H1 (cell line): ENCODE data around the gene KRTAP10-7. TPM values are rescaled to one million over a fixed set of nuclear protein-coding genes. Genes with fewer than 3 reads are reported as not detected.
"Not testable (repeated sequence)": the region's sequence is repeated elsewhere in the genome, so short reads cannot be mapped to it uniquely, and the experiment has no call there.

ENCODE experiments used
- CTCF ChIA-PET: fragments of 300-600 bp; sonication (Branson Sonifier 250); formaldehyde crosslinking; loops from one replicate; lab custom pipeline; 2021; ENCODE audit not compliant: partially characterized antibody; lab: Charles Lee
- POLR2A ChIA-PET: fragments of 300-600 bp; sonication (Branson Sonifier 250); formaldehyde crosslinking; loops from one replicate; lab custom pipeline; 2021; ENCODE audit warnings: inconsistent platforms; ENCODE audit not compliant: partially characterized antibody; lab: Charles Lee
- DNase-seq, 2 experiments: peaks; one replicate each; pipeline versions ENCODE4 v3.0.0 to v3.0.0-alpha.2; 2010 to 2022; ENCODE audit warnings: low spot score in 2 of 2, low read depth in 1 of 2, mixed read lengths in 1 of 2
- FAIRE-seq: peaks from 2 replicates; lab custom pipeline; 2011; peaks lifted over from hg19 to GRCh38; lab: Jason Lieb, UNC
- H2AFZ ChIP-seq: 2 replicates; pipeline ENCODE4 v1.8.1; 2012; ENCODE audit warnings: low read length, inconsistent platforms
- H2AK5ac ChIP-seq: 2 replicates; pipeline ENCODE4 v1.6.1; 2013; ENCODE audit warnings: low read depth, low read length
- H2BK120ac ChIP-seq: replicated peaks from 2 replicates; pipeline ENCODE3; 2013; ENCODE audit warnings: low read depth, low read length, inconsistent platforms
- H2BK12ac ChIP-seq: 2 replicates; pipeline ENCODE4 v1.6.1; 2013; ENCODE audit warnings: low read depth, low read length
- H2BK15ac ChIP-seq: 2 replicates; pipeline ENCODE4 v1.6.1; 2013; ENCODE audit warnings: low read length
- H2BK20ac ChIP-seq: 2 replicates; pipeline ENCODE4 v1.6.1; 2013; ENCODE audit warnings: low read length
- H2BK5ac ChIP-seq: 2 replicates; pipeline ENCODE4 v1.6.1; 2013; ENCODE audit warnings: low read depth, low read length
- H3K14ac ChIP-seq: 2 replicates; pipeline ENCODE4 v1.6.1; 2013; ENCODE audit warnings: inconsistent platforms; ENCODE audit not compliant: insufficient read length
- H3K18ac ChIP-seq: 2 replicates; pipeline ENCODE4 v1.6.1; 2013; ENCODE audit warnings: low read length; ENCODE audit errors: extremely low read depth
- H3K23ac ChIP-seq: 2 replicates; pipeline ENCODE4 v1.6.1; 2013; ENCODE audit warnings: inconsistent platforms; ENCODE audit not compliant: insufficient read length
- H3K23me2 ChIP-seq: 2 replicates; pipeline ENCODE4 v1.6.1; 2013; ENCODE audit warnings: low read depth, low read length
- H3K27ac ChIP-seq: 2 replicates; pipeline ENCODE4 v1.6.1; 2011; ENCODE audit warnings: low read depth, low read length, inconsistent platforms
- H3K27me3 ChIP-seq, 4 experiments: replicated peaks in 1 of 4; 1 replicate in 1 of 4; 2 replicates in 3 of 4; pipeline versions ENCODE4 v1.6.1 to v1.8.1; 2011 to 2013; ENCODE audit warnings: low read length in 3 of 4, mild to moderate bottlenecking in 3 of 4, inconsistent platforms in 2 of 4, mixed read lengths in 2 of 4, moderate library complexity in 1 of 4; ENCODE audit not compliant: control insufficient read depth in 3 of 4, insufficient read depth in 3 of 4; ENCODE audit errors: extremely low read depth in 1 of 4
- H3K36me3 ChIP-seq, 4 experiments: 2 replicates each; pipeline versions ENCODE4 v1.6.1 to v1.8.1; 2011 to 2013; ENCODE audit warnings: mild to moderate bottlenecking in 4 of 4, low read length in 3 of 4, moderate library complexity in 2 of 4, control low read depth in 1 of 4, inconsistent platforms in 1 of 4; ENCODE audit not compliant: insufficient read depth in 4 of 4, control insufficient read depth in 2 of 4
- H3K4ac ChIP-seq: replicated peaks from 2 replicates; pipeline ENCODE3; 2013; ENCODE audit warnings: low read length, low read depth, mixed read lengths, inconsistent platforms; ENCODE audit not compliant: insufficient read length
- H3K4me1 ChIP-seq, 4 experiments: replicated peaks in 1 of 4; 1 replicate in 1 of 4; 2 replicates in 3 of 4; pipeline versions ENCODE4 v1.6.1 to v1.8.1; 2011 to 2013; ENCODE audit warnings: low read length in 3 of 4, inconsistent platforms in 2 of 4, mixed read lengths in 1 of 4; ENCODE audit not compliant: insufficient read depth in 4 of 4, control insufficient read depth in 3 of 4
- H3K4me2 ChIP-seq, 2 experiments: 2 replicates each; pipeline versions ENCODE4 v1.6.1 to v1.8.1; 2011 to 2013; ENCODE audit warnings: low read depth in 2 of 2, low read length in 2 of 2, control low read depth in 1 of 2, inconsistent platforms in 1 of 2, mild to moderate bottlenecking in 1 of 2; ENCODE audit not compliant: insufficient read depth in 1 of 2
- H3K4me3 ChIP-seq, 4 experiments: fragments of 200-600, 300-600 bp in 1 of 4; sonication (generic), shearing (Covaris generic), sonication (Bioruptor Twin) in 1 of 4; 2 replicates each; pipeline versions ENCODE4 v1.5.1 to v1.8.1; 2011 to 2016; ENCODE audit warnings: low read length in 4 of 4, low read depth in 3 of 4, control low read depth in 2 of 4, inconsistent platforms in 2 of 4, mild to moderate bottlenecking in 2 of 4, mixed read lengths in 1 of 4, moderate library complexity in 1 of 4; ENCODE audit not compliant: insufficient read depth in 2 of 4; ENCODE audit errors: extremely low read depth in 1 of 4
- H3K56ac ChIP-seq: replicated peaks from 2 replicates; pipeline ENCODE3; 2013; ENCODE audit warnings: low read depth, mild to moderate bottlenecking, mixed read lengths, low read length, inconsistent platforms; ENCODE audit not compliant: insufficient read length
- H3K79me1 ChIP-seq: 2 replicates; pipeline ENCODE4 v1.6.1; 2013; ENCODE audit warnings: low read depth, low read length, control low read depth
- H3K79me2 ChIP-seq, 2 experiments: 2 replicates each; pipeline versions ENCODE4 v1.6.1 to v1.8.1; 2012 to 2013; ENCODE audit warnings: low read length in 2 of 2, mild to moderate bottlenecking in 2 of 2, inconsistent platforms in 1 of 2; ENCODE audit not compliant: insufficient read depth in 2 of 2, control insufficient read depth in 1 of 2
- H3K9ac ChIP-seq, 4 experiments: replicated peaks in 1 of 4; 1 replicate in 1 of 4; 2 replicates in 3 of 4; pipeline versions ENCODE4 v1.6.1 to v1.8.1; 2011 to 2013; ENCODE audit warnings: low read depth in 3 of 4, low read length in 3 of 4, control low read depth in 2 of 4, mild to moderate bottlenecking in 2 of 4, moderate library complexity in 2 of 4, inconsistent platforms in 1 of 4; ENCODE audit errors: extremely low read depth in 1 of 4
- H3K9me3 ChIP-seq, 2 experiments: 2 replicates each; pipeline versions ENCODE4 v1.6.1 to v1.8.1; 2012 to 2013; ENCODE audit warnings: mild to moderate bottlenecking in 2 of 2, moderate library complexity in 2 of 2, control low read depth in 1 of 2, inconsistent platforms in 1 of 2, low read depth in 1 of 2, low read length in 1 of 2, mixed read lengths in 1 of 2; ENCODE audit not compliant: insufficient read depth in 2 of 2
- H4K20me1 ChIP-seq, 2 experiments: replicated peaks in 1 of 2; 2 replicates each; pipeline versions ENCODE3 to v1.8.1; 2011 to 2013; ENCODE audit warnings: inconsistent platforms in 2 of 2, low read length in 2 of 2, mild to moderate bottlenecking in 1 of 2; ENCODE audit not compliant: insufficient read depth in 2 of 2, control insufficient read depth in 1 of 2
- H4K5ac ChIP-seq: 2 replicates; pipeline ENCODE4 v1.6.1; 2013; ENCODE audit warnings: low read length, low read depth, mixed read lengths, inconsistent platforms; ENCODE audit not compliant: insufficient read length
- H4K8ac ChIP-seq: 2 replicates; pipeline ENCODE4 v1.8.0; 2013; ENCODE audit warnings: mild to moderate bottlenecking, moderate library complexity, low read length, inconsistent platforms; ENCODE audit not compliant: insufficient read depth; ENCODE audit errors: extremely low read depth
- H4K91ac ChIP-seq: replicated peaks from 2 replicates; pipeline ENCODE3; 2013; ENCODE audit warnings: low read length, mixed read lengths, inconsistent platforms; ENCODE audit not compliant: insufficient read length
- WGBS, 2 experiments: shearing (Covaris generic) in 1 of 2; methylation state at CpG; one replicate each; pipeline versions ENCODE4 v1.1.6 to v1.1.7; 2013 to 2015; ENCODE audit warnings: low lambda C conversion rate in 2 of 2, mixed read lengths in 2 of 2, inconsistent platforms in 1 of 2, low coverage in 1 of 2, missing lambda C conversion rate in 1 of 2; ENCODE audit not compliant: insufficient replicate concordance in 2 of 2, insufficient coverage in 1 of 2, insufficient read length in 1 of 2; ENCODE audit errors: extremely low coverage in 1 of 2, missing lambda C conversion rate in 1 of 2; 5-methylcytosine and 5-hydroxymethylcytosine counted together
- polyA plus RNA-seq, 7 experiments: library from polyadenylated mRNA; depleted of rRNA in 3 of 7; stranded (reverse) in 5 of 7; unstranded in 2 of 7; fragments of >200 nt in 5 of 7; fragments of 200-250 nt in 2 of 7; gene quantifications; 1 replicate in 5 of 7; 2 replicates in 1 of 7; 4 replicates in 1 of 7; pipeline versions ENCODE4 v1.2.1 to v1.2.3, GENCODE V29; 2011 to 2013; ENCODE audit warnings: missing spikeins in 2 of 7, mixed read lengths in 2 of 7
- total RNA-seq: library from RNA; stranded (reverse); fragmentation: NEBNext Ultra II Directional; extraction: Animal tissue kit (Norgen Biotek cat#: 25700); gene quantifications from 2 replicates; pipeline ENCODE4 v1.2.1, GENCODE V29; 2021

KRTAP10-7 gene
- total and polyA plus RNA-seq, 2 of the 8 experiments (the other 6 are each of a cell fraction or from before 2014, with no cell fraction given): not detected

- H3K9me3 ChIP-seq, H3K23ac ChIP-seq, H3K36me3 ChIP-seq, H4K91ac ChIP-seq, H3K14ac ChIP-seq, H4K20me1 ChIP-seq, H3K9ac ChIP-seq, H3K4ac ChIP-seq, H2BK120ac ChIP-seq, H2AFZ ChIP-seq, H2BK15ac ChIP-seq, H3K27me3 ChIP-seq, H3K23me2 ChIP-seq, H4K8ac ChIP-seq, H3K79me1 ChIP-seq, H4K5ac ChIP-seq, H3K56ac ChIP-seq, H3K4me2 ChIP-seq, H3K79me2 ChIP-seq, H2BK20ac ChIP-seq, H3K4me3 ChIP-seq, POLR2A ChIA-PET, H3K27ac ChIP-seq, H2BK5ac ChIP-seq, H3K18ac ChIP-seq, FAIRE-seq, H2AK5ac ChIP-seq: not testable (repeated sequence)
- Histone ChIP-seq H2BK12ac (peak overlapping the region; percentile 27; the same call in 1 of the 2 replicates), H3K4me1 (peaks cover 2 to 15% (median 6%) of the 10 kb centered on the region in 4 experiments)
- peak in 1 of 2 experiments; percentile 46 for DNase-seq
- WGBS, 2 experiments: 88% methylated on average over 17 of the region's 19 CpGs; no CpG with 5 or more reads in 1 of the 2 experiments
- CTCF ChIA-PET: interaction anchor here (1.6 kb wide), 1 partner anchor 168 kb away, joined by 4 read pairs; no protein-coding TSS in a partner anchor
Measured at GRCh38 chr21:44590897-44591800, 9.2 kb upstream of the KRTAP10-7 start.
